ENCODE data around the gene ERBB4.
A peak's percentile ranks its signal among the peaks of the same experiment; 100 is the strongest.
"Not testable (repeated sequence)": the region's sequence is repeated elsewhere in the genome, so short reads cannot be mapped to it uniquely, and the experiment has no call there.

The ERBB4 gene

GRCh38 chr2:211598238-211598637 lies 940.4 kb downstream of the ERBB4 start:
- peak; percentile 3 for DNase-seq (ENCODE audit: low read depth)
- H3K4me3 ChIP-seq (ENCODE audit: control insufficient read depth, low read depth, low read length) = no peak overlapping the region
- no peak for TF ChIP-seq CTCF (conservative IDR thresholded peaks at IDR 0.05; ENCODE audit: control insufficient read depth, insufficient read depth, low read depth, low read length)

- DNase-seq (ENCODE audit: low read depth); H3K4me3 ChIP-seq (ENCODE audit: control insufficient read depth, low read depth, low read length): not testable (repeated sequence)
Measured at GRCh38 chr2:211592006-211592405, 946.6 kb downstream of the ERBB4 start.

GRCh38 chr2:211591426-211591825 lies 947.2 kb downstream of the ERBB4 start:
- TF ChIP-seq CTCF (conservative IDR thresholded peaks at IDR 0.05; ENCODE audit: control insufficient read depth, insufficient read depth, low read depth, low read length) = no peak
- H3K4me3 ChIP-seq (ENCODE audit: control insufficient read depth, low read depth, low read length) = no peak overlapping the region
- DNase-seq (ENCODE audit: low read depth) = no peak

GRCh38 chr2:211568439-211568838 lies 970.2 kb downstream of the ERBB4 start:
- DNase-seq (ENCODE audit: low read depth) = no peak
- H3K4me3 ChIP-seq (ENCODE audit: control insufficient read depth, low read depth, low read length) = no peak overlapping the region
- TF ChIP-seq CTCF (conservative IDR thresholded peaks at IDR 0.05; ENCODE audit: control insufficient read depth, insufficient read depth, low read depth, low read length) = no peak

GRCh38 chr2:211564441-211564840 lies 974.2 kb downstream of the ERBB4 start:
- no peak for TF ChIP-seq CTCF (conservative IDR thresholded peaks at IDR 0.05; ENCODE audit: control insufficient read depth, insufficient read depth, low read depth, low read length)
- no peak for DNase-seq (ENCODE audit: low read depth)
- no peak overlapping the region for H3K4me3 ChIP-seq (ENCODE audit: control insufficient read depth, low read depth, low read length)

- H3K4me3 ChIP-seq (ENCODE audit: control insufficient read depth, low read depth, low read length) = no peak overlapping the region
- no peak for TF ChIP-seq CTCF (conservative IDR thresholded peaks at IDR 0.05; ENCODE audit: control insufficient read depth, insufficient read depth, low read depth, low read length)
- no peak for DNase-seq (ENCODE audit: low read depth)
Measured at GRCh38 chr2:211545582-211545981, 993.0 kb downstream of the ERBB4 start.

GRCh38 chr2:211534632-211535031 lies 1004.0 kb downstream of the ERBB4 start:
- TF ChIP-seq CTCF (conservative IDR thresholded peaks at IDR 0.05; ENCODE audit: control insufficient read depth, insufficient read depth, low read depth, low read length) = no peak
- DNase-seq (ENCODE audit: low read depth) = no peak
- no peak overlapping the region for H3K4me3 ChIP-seq (ENCODE audit: control insufficient read depth, low read depth, low read length)

GRCh38 chr2:211524248-211524647 lies 1014.4 kb downstream of the ERBB4 start:
- H3K4me3 ChIP-seq (ENCODE audit: control insufficient read depth, low read depth, low read length); DNase-seq (ENCODE audit: low read depth): not testable (repeated sequence)
